HG02798 (cell line): ENCODE results near the gene LMBRD1.
"Not testable (repeated sequence)": the region's sequence is repeated elsewhere in the genome, so short reads cannot be mapped to it uniquely, and the experiment has no call there.

Experiments used
- ATAC-seq: cut with Tn5 transposase; IDR thresholded peaks from one replicate; pipeline ENCODE4 v1.9.1; 2021; ENCODE audit warnings: mild to moderate bottlenecking; ENCODE audit not compliant: unreplicated experiment, poor library complexity

LMBRD1 gene

GRCh38 chr6:69758214-69758613, 38.6 kb downstream of the LMBRD1 start:
- ATAC-seq, result no peak

- ATAC-seq, result no peak
Observed at GRCh38 chr6:69756907-69757306, 39.9 kb downstream of the LMBRD1 start.

GRCh38 chr6:69756366-69756765, 40.4 kb downstream of the LMBRD1 start:
- ATAC-seq, result no peak

- ATAC-seq, result no peak
Observed at GRCh38 chr6:69735027-69735426, 61.8 kb downstream of the LMBRD1 start.

- ATAC-seq, result peak; percentile 71
Observed at GRCh38 chr6:69732640-69733039, 64.2 kb downstream of the LMBRD1 start.

GRCh38 chr6:69732045-69732444, 64.8 kb downstream of the LMBRD1 start:
- ATAC-seq, result no peak

- no peak for ATAC-seq
Observed at GRCh38 chr6:69729870-69730449, 66.8 kb downstream of the LMBRD1 start.

GRCh38 chr6:69722683-69723082, 74.1 kb downstream of the LMBRD1 start:
- ATAC-seq, result no peak

GRCh38 chr6:69719602-69720193, 77.1 kb downstream of the LMBRD1 start:
- peak; percentile 80 for ATAC-seq

- no peak for ATAC-seq
Observed at GRCh38 chr6:69706724-69707123, 90.1 kb downstream of the LMBRD1 start.

GRCh38 chr6:69705954-69706353, 90.9 kb downstream of the LMBRD1 start:
- ATAC-seq, result no peak

GRCh38 chr6:69704916-69705315, 91.9 kb downstream of the LMBRD1 start:
- ATAC-seq, result no peak

- no peak for ATAC-seq
Observed at GRCh38 chr6:69699655-69700054, 97.2 kb downstream of the LMBRD1 start.

GRCh38 chr6:69696273-69696672, 100.5 kb downstream of the LMBRD1 start:
- peak; percentile 53 for ATAC-seq

GRCh38 chr6:69693762-69694161, 103.0 kb downstream of the LMBRD1 start:
- no peak for ATAC-seq

- ATAC-seq, result no peak
Observed at GRCh38 chr6:69690986-69691385, 105.8 kb downstream of the LMBRD1 start.

GRCh38 chr6:69680302-69680701, 116.5 kb downstream of the LMBRD1 start:
- no peak for ATAC-seq

GRCh38 chr6:69673298-69673697, 123.5 kb downstream of the LMBRD1 start:
- no peak for ATAC-seq

GRCh38 chr6:69668916-69669315, 127.9 kb downstream of the LMBRD1 start:
- no peak for ATAC-seq

- ATAC-seq, result not testable (repeated sequence)
Observed at GRCh38 chr6:69666779-69667178, 130.0 kb downstream of the LMBRD1 start.

GRCh38 chr6:69665437-69665836, 131.4 kb downstream of the LMBRD1 start:
- ATAC-seq, result no peak

GRCh38 chr6:69664551-69664950, 132.3 kb downstream of the LMBRD1 start:
- ATAC-seq, result no peak
